Cortex of kidney (tissue), 1 donor: ENCODE data around the gene TOMM20.
"Not testable (repeated sequence)": the region's sequence is repeated elsewhere in the genome, so short reads cannot be mapped to it uniquely, and the experiment has no call there.

Experiments
- DNase-seq: peaks from one replicate; lab custom pipeline; 2025; lab: John Stamatoyannopoulos, UW

Gene TOMM20

DNA sequence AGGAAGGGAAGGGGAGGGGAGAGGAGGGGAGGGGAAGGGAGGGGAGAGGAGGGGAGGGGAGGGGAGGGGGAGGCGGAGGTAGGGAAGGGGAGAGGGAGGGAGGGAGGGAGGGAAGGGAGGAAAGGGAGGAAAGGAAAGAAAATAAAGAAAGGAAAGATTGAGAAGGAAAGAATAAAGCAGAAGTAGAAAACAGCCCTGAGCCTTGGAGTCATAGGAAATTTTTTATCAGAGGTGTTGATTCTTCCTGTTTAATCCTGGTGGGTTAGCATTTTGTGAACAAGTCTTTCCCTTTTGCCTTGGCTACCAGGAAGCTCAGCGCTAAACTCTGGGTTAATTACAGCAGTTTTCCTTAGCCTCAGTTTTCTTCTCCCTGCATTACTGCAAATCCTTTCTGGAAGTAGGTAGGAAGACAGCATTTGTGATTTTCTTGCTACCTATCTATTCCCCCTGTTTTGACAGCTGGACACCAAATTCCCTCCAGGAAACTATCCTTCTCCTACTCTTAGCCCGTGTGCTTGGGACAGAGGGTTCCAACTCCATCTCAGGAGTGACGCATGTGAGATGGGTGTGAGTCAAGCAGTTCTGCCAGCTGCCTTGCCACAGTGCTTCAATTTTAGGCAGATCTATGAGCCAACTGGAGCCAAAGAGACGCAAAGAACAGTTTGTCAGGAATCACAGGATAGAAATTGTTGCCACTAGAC lies 26.9 kb downstream of the TOMM20 start:
- DNase-seq, result no peak

DNA sequence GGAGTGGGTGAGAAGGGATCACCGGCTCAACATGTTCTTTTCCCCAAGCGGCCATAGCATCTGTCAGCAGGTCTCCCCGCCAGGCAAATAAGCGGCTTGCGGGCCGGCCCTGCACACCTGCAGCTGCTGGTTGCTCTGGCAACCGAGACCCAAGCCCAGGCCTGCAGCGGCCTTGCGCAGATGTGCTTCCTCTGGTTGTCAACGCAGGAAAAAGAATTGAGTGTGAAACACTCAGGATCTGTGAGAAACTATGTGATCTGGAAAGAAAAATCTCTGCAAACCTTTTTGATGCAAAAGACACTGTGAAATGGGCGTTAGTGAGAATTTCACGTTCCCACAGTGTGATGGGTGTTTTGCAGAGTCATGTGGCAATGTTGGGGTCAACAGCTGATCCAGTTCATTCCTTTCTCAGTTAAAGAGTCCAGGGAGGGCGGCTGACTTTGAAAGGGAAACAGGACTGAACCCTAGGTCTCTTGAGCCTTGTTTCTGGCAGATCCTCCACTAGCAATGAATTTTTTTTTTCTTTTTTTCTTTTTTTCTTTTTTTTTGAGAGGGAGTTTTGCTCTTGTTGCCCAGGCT lies 28.4 kb downstream of the TOMM20 start:
- DNase-seq, result no peak

DNA sequence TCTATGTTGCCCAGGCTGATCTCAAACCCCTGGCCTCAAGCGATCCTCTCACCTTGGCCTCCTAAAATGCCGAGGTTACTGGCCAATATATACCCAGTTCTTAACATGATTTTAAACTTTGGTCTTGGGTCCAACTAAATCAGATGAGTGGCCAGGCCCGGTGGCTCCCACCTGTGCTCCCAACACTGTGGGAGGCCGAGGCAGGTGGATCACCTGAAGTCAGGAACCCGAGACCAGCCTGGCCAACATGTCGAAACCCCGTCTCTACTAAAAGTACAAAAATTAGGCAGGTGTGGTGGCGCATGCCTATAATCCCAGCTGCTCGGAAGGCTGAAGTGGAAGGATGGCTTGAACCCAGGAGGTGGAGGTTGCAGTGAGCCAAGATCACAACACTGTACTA lies 29.6 kb downstream of the TOMM20 start:
- no peak for DNase-seq

DNA sequence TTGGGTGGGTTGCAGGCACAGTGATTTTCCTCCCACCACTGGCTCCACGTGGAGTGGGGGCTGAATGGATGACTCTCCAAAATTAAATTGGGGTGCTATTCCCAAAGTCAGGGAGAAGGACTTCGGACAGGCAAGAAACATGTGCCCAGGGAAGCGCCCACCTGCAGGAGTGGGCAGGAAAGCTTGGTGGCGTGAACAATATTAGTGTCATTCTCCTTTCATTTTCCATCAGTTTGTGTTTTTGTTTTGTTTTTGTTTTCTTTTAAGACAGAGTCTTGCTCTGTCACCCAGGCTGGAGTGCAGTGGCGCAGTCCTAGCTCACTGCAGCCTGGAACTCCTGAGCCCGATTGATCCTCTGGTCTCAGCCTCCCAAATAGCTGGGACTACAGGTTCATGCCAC lies 30.1 kb downstream of the TOMM20 start:
- no peak for DNase-seq

DNA sequence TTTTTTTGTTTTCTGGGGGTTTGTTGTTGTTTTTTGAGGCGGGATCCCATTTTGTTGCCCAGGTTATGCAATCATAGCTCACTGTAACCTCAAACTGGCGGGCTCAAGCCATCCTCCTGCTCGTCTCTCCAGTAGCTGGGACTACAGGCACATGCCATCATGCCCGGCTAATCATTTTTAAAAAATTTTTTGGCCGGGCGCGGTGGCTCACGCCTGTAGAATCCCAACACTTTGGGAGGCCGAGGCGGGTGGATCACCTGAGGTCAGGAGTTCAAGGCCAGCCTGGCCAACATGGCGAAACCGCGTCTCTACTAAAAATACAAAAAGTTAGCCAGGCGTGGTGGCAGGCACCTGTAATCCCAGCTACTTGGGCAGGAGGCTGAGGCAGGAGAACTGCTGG lies 31.1 kb downstream of the TOMM20 start:
- DNase-seq, result not testable (repeated sequence)

DNA sequence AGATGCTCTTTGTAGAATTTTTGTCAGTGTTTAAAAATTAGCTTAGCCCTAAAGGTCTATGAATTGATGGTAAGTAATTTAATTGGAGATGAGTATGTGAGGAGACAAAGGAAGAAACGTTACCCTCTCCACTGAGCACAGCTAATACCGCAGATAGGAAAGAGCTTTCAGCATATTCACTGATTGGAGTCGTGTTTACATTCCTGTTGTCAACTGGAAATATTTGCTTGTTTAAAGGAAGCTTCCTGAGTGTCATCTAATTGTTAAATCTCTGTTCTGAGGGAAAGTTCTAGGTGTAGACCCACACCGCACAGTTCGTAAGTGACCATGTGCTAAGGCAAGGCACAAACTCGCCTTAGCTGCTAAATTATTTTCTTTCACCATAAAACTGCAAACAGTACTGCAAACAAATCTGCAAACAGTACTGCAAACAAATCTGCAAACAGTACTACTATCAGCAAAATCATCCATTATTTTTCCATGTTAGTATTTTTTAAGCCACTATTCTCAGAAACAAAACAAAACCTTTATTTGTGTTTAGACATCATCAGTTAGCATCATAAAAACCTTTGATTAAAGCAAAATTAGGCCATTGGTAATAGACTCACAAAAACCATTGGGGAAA lies 32.6 kb downstream of the TOMM20 start:
- no peak for DNase-seq

DNA sequence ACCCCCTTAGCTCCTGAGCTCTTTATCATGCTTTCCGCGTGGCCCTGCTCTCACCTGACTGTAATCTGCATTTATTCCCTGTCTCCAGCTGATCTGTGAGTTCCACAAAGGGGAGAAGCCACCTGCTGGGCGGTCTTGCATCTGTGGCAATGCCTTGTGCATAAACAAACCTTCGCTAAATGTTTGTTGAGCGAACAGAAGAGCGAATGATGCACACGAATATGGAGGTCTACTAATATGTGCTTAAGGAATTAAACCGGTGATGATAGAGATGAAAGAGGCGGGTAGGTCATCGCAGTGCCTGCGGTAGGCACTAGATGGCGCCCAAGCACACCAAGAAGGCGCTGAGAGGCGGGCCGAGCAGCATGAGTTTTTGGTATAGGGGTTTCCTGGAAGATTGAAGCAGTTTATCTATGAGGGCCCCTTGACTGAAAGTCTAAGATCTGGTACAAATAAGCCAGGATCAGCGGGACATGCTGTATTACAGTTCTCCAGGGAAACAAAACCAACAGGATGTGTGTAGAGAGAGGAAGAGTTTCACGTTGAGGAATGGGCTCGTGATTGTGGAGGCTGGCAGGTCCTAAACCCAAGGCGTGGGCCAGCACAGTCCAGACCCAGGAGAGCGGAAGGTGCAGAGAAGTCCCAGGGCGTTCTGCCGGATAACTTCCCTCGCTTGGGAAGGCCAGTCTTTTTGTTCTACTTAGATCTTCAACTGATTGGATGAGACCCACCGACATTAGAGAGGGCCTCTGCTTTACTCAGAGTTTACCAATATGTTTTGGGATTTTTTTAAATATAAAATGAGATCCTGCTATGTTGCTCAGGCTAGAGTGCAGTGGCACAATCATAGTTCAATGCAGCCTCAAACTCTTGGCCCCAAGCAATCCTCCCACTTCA lies 34.7 kb downstream of the TOMM20 start:
- DNase-seq, result no peak

DNA sequence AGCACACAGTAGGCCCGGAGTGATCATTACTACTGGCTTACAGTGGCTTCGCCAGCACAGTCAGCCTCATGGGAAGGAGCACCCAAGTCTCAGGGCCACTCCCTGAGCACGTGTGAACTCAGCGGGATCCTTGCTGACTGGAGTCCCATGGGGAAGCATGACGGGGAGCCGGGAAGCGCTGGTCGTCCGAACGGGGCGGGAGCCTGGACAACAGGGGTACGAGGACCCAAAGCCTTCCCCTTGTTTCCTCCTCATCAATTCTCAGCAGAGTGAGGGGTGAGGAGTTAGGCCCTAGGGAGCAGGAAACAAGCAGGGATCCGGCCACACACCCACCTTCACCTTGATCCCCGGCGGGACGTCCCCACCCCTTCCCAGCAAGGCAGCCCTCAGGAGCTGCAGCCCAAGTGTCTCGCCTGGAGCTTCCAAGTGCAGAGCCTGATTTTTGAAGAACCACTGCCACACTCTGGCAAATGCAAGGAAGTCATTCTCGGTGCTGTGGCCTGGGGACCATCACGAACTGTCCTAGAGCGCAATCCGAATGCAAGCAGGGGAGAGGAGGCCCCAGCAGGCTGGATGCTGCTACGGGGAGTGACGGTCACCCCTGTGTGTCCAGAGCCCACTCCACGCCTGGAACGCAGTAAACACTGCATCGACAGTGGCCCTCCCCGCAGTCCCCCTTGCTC lies 35.5 kb downstream of the TOMM20 start:
- DNase-seq, result no peak

DNA sequence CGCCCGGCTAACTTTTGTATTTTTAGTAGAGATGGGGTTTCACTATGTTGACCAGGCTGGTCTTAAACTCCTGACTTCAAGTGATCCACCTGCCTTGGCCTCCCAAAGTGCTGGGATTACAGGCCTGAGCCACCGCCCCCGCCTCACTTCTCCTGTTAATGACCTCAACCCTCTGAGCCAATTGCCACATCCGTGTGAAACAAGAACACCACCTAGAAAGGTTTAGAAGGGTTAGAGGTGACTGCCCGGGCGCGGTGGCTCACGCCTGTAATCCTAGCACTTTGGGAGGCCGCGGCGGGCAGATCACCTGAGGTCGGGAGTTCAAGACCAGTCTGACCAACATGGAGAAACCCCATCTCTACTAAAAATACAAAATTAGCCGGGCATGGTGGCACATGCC lies 36.2 kb downstream of the TOMM20 start:
- DNase-seq, result not testable (repeated sequence)

DNA sequence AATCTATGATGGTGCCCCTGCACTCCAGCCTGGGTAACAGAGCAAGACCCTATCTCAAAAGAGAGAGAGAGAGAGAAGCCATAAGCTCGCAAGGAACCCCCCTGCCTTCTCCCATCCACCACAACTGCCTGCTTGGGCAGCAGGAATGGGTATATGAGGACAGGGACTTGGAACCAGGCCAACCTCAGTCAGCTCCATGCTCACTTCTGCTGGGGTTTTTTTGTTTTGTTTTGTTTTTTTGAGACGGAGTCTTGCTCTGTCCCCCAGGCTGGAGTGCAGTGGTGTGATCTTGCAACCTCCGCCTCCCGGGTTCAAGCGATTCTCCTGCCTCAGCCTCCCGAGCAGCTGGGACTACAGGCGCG lies 36.6 kb downstream of the TOMM20 start:
- not testable (repeated sequence) for DNase-seq

DNA sequence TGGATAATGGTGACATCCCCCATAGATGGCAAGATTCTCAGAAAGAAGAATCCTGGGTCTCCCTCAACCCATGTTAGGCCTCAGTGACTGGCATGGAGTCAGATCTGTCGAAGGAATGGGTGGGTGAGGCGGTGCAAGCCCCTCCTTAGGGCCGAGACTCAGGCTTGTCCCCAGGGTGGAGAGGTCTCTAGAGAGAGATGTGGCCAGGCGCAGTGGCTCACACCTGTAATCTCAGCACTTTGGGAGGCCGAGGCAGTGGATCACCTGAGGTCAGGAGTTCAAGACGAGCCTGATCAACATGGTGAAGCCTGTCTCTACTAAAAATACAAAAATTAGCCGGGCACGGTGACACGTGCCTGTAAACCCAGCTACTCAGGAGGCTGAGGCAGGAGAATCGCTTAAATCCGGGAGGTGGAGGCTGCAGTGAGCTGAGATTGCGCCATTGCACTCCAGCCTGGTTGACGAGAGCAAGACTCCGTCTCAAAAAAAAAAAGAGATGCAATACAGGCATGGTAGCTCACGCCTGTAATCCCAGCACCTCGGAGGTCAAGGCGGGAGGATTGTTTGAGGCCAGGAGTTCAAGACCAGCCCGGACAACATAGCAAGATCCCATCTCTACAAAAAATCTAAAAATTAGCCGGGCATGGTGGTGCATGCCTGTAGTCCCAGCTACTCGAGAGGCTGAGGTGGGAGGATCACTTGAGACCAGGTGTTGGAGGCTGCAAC lies 37.2 kb downstream of the TOMM20 start:
- not testable (repeated sequence) for DNase-seq

DNA sequence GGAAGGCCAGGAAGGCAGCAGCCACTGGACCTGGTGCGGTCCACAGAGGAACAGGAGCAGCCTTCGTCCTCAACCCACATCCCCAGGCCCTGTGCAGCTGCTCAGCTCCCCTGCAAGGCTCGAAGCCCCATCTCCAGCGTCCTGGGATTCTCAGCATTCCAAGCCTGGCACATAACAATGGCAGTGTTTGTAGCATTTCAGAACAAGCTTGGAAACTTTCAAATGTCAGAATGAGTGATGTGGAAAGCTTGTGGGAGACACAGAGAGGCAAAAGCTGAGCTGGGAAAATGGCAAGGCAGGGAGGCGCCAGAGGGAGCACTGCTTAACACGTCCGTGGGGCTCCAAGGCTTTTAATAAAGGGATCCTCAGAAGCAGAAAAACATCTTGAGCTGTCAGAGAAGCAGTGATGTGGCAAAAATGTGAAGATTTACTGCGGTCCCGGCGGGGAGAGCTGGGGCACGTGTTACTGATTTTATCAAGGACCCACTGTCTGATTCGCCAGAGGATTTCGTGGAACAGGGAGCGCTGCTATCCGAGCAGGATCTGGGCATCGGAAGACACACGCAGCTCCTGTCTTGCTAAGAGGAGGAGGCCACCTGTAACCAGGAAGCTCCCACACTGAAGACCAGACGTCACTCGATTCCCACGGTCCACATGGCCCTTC lies 38.1 kb downstream of the TOMM20 start:
- DNase-seq, result no peak

DNA sequence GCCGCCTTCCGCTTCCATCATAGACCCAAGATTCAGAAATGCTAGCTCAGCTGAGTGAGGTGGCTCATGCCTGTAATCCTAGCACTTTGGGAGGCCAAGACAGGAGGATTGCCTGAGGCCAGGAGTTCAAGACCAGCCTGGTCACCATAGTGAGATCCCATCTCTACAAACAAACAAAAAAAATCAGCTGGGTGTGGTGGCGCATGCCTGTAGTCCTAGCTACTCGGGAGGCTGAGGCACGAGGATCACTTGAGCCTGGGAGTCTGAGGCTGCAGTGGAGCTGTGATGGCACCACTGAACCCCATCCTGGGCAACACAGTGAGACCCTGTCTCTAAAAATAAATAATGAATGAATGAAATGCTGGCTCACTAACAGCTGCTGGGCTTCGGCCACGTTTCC lies 39.7 kb downstream of the TOMM20 start:
- DNase-seq, result no peak

DNA sequence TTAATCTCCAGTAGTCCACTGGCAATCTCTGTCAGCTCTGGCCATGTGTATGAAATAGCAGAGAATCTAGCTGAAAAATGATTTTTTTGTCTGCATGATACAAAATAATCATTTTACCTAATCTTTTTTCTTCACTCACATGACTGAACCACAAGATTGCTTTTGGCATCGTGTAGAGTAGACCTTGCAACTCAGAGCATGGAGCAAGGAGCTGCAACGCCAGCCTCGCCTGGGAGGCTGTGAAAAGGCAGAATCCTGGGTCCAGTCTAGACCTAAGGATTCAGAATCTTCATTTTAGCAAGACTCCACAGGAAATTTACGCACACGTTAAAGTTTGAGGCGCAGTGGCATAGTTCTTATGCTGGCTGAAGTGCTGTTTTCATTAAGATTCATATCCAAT lies 40.2 kb downstream of the TOMM20 start:
- DNase-seq, result no peak

DNA sequence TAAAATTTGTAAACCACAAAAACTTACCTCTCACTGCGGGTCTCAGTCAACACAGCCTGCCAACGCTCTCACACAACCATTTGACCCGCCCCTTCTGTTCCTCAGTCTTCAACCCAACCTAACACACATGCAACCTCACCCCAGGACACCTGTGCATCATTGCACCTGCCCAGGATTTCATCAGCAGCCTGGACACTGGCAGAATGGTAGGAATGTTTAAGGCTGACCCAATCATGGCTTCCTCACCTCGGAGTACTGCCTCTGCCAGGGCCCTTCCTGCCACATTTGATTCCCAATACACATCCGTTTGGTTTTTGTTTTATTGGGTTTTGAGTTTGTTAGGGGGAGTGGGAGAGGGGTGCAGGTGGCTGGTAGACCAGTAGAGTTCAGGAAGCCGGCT lies 40.7 kb downstream of the TOMM20 start:
- no peak for DNase-seq

DNA sequence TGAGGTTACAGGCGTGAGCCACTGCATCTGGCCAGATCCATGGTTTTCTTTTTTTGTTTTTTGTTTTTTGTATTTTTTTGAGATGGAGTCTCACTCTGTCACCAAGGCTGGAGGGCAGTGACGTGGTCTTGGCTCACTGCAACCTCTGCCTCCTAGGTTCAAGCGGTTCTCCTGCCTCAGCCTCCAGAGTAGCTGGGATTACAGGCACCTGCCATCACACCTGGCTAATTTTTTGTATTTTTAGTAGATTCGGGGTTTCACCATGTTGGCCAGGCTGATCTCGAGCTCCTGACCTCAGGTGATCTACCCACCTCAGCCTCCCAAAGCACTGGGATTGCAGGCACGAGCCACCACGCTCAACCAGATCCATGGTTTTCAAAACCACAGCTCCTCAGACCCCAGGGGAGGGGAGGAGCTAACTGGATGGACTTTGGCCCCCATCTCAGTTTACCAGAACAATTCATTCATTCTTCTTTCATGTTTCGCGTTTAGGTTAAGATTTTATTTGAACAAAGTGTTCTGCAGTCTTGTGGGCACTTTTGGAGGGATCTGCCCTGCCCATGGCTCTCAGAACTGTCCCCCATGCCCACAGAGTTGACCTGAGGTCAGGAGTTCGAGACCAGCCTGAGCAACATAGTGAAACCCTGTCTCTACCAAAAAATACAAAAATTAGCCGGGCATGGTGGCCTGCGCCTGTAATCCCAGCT lies 43.1 kb downstream of the TOMM20 start:
- not testable (repeated sequence) for DNase-seq

DNA sequence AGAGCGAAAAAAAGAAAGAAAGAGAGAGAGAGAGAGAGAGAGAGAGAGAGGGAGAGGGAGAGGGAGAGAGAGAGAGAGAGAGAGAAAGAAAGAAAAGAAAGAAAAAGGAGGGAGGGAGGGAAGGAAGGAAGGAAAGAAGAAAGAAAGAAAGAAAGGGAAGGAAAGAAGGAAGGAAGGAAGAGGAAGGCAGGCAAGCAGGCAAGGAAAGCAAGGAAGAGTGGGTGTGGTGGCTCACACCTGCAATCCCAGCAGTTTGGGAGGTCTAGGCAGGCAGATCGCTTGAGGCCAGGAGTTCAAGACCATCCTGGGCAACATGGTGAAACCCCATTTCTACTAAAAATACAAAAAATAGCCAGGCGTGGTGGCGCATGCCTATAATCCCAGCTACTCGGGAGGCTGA lies 47.8 kb downstream of the TOMM20 start:
- DNase-seq, result not testable (repeated sequence)

DNA sequence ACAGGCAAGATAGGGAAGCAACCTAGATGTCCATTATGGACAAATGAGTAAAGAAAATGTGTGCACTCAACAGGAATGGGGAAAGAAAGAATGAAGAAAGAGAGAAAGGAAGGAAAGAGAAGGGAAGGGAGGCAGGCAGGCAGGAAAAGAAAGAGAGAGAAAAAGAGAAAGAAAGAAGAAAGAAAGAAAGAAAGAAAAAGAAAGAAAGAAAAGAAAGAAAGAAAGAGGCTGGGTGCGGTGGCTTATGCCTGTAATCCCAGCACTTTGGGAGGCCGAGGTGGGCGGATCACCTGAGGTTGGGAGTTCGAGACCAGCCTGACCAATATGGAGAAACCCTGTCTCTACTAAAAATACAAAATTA lies 48.4 kb downstream of the TOMM20 start:
- not testable (repeated sequence) for DNase-seq

DNA sequence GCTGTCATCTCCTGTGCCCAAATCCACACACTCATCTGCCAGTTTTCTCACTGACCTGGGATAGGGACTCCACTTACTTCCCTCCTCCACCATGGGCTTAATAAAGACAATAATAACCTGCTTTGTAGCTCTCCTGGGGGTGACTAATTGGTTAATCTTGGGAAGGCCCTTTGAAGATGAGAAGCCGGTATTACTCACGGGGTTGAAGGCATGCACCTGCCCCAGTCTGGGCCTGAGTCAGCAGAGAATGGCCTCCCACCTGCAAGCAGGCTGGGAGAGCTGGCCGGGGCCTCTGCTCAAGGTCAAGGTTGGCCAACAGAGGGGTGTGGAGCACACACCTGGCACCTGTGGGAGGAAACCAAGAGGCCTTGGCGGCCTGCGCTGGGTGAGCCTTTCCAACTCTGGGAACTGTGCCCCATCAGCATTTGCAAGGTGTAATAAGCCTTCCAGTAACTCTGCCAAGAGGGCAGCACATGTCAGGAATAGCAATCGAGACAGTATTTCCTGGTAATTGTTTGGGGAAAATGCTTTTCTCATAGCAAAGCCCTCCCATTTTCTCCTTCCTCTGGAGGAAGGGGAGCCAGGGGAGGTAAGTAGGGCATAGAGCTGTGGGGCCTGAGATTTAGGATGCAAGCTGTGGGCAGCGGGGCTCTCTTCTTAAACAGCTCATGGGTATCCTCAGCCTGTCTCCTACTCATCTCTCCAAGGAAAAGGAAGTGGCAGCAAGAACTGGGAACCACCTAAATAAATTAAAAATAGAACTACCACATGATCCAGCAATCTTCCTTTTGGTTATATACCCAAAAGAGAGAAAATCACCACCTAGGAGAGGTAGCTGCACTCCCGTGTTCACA lies 49.0 kb downstream of the TOMM20 start:
- no peak for DNase-seq
